GM18519 (cell line): ENCODE data around the gene NAA80.

ENCODE experiments used
- ATAC-seq: cut with Tn5 transposase; IDR thresholded peaks from one replicate; pipeline ENCODE4 v1.9.1; 2021; ENCODE audit warnings: mild to moderate bottlenecking, moderate library complexity; ENCODE audit not compliant: unreplicated experiment, low FRiP score

The NAA80 gene

DNA sequence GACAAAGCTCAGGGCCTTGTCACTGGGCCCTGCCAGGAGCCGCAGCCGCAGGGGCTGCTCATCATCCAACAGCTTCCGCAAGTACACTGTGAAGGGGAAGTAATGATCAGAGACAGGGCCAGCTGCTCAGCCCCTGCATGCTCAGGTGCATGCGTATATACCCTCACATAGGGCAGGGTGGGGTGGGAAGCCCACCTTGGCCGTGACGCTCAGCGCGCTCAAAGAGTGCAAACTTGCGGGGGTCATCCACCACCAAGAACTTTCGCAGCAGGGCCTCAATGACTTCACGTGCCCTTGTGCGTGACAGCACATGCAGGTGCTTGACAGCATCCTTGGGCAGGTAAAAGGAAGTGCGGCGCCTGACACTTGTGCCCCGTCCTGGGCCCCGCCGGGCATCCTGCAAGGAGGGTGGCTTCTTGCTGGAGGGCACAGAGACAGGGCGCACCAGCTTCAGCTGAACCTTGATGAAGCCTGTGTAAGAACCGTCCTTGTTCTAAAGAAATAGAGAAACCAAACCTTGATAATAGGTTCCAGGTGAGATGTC, 32.2 kb upstream of the NAA80 start:
- ATAC-seq: no peak

DNA sequence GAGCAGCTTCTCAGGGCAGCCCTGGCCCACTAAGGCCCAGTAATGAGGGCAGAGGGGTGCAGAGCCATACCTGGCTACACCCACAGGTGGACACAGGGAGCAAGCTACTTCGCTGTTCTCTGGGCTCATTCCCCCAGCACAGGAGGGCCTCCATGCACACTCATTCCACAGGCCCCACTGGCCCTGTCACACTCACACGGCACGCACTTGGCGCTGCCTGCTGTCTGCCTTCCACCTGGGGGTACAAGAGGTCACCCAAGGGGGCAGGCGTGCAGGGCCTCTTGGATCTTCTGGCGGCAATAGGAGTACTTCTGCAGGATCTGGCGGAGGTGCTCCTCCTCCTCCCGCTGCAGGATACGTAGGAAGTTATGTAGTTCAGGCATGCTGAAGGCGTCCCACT, 31.1 kb upstream of the NAA80 start:
- no peak for ATAC-seq

GRCh38 chr3:50327943-50328691, 28.9 kb upstream of the NAA80 start, which contains the start of gene TUSC2:
Gene TUSC2 (minus strand): TSS chr3:50328223. CDS start chr3:50328099, 124 bp downstream.
- peak; percentile 63 for ATAC-seq

DNA sequence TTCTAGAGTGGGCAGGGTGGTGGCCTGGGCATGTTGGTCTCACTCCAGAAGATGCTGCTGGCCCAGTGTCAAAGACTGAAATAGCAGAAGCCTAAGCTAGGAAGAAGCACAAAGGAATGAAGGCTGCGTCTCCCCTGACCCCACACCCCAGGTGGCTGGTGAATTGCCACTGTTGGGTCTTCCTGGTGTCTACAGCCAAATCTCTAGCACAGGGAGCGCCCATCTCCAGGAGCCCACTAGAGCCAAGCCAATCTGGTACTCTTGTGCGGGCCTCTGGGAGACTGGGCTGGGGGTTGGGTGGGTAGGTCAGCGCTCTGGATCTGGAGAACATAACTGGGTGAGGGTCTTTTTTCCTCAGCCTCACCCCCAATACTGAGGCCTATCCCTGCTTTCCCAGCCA, 27.9 kb upstream of the NAA80 start:
- ATAC-seq: no peak

GRCh38 chr3:50326182-50326541, 27.0 kb upstream of the NAA80 start:
- ATAC-seq: no peak

GRCh38 chr3:50325497-50326181, 26.4 kb upstream of the NAA80 start:
- ATAC-seq: no peak

DNA sequence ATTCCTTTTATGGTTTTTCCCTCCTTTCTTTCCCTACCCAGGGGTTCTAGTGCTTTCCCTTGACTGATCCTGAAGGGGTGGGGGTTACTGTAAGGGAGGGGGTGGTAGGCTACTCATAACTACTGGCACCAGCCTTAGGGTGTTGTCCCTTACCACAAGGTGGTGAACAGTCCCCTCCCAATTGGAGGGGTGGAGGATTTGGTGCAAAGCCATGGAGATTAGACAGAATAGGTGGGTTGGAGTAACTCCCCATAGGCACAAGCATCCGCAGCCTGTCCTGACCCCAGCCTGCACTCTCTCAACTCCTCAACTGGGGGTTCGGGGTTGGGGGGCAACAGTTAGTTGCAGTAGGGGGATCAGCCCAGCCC, 25.9 kb upstream of the NAA80 start:
- no peak for ATAC-seq

- no peak for ATAC-seq
Measured at GRCh38 chr3:50324351-50325112, 25.3 kb upstream of the NAA80 start.

DNA sequence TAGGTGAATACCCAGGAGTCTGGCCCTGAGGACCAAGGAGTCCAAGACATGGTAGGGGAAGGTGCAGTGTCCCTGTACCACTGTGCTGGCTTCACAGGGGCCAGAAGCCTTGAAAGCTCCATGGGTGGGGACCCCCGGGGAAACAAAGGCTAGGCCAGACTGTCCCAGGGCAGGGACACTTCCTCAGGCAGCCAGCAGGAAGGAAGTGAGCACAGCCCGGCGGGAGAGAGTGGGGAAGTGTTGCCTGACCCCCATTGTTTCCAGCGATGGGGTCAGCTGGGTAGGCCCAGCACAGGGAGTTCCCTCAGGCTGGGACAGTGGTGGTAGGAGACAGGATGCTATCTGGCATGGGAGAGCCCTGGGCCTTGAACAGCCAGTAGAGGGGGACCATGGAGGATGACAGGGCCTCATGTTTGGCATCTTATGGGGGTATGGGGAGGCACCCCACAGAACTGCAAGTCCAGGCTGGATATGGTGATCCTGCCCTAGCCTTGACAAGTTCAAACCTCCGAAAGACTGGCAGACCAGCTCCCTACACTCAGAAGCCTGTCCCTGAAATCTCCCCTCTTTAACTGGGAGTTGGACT, 24.5 kb upstream of the NAA80 start:
- no peak for ATAC-seq

GRCh38 chr3:50323092-50323600, 23.9 kb upstream of the NAA80 start:
- no peak for ATAC-seq

DNA sequence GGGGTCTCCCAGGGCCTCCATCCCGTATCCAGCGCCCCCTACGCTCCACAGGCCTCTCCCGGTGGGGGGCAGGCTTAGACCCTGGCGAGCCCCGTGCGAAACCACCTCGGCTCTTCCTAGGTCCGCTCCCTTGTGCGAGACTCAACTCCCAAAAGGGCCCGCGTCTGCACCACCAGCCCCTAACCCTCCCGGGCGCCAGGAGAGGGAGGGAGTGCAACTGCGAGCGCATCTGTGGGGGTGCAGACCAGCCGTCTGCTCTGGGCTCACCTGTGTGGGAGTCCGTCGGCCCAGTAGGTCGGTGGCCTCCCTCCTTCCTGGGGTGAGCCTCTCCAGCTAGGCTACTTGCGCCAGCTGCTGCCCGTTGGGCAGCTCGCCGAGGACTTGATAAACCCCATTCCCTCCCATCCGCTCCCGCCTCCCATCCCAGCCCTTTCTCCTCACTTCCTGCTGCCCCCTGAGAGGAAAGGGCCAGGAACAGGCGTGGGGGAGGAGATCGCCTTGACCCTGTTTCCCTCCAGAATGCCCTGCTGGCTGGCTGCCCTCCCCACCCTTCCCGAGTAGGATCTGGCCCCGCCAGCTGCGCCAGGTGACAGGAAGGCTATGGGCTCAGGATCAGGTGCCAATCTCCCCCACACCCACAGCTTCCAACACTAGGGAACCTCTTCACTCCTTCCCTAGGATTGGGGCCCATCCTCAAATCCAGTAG, 23.3 kb upstream of the NAA80 start, which contains the start of gene HYAL2:
HYAL2 (minus strand) TSS at position 360 of the 706 bp plus-strand sequence. CDS start 2,256 bp downstream, outside the sequence.
- ATAC-seq: no peak

- ATAC-seq: no peak
Measured at GRCh38 chr3:50322115-50322385, 22.8 kb upstream of the NAA80 start.

DNA sequence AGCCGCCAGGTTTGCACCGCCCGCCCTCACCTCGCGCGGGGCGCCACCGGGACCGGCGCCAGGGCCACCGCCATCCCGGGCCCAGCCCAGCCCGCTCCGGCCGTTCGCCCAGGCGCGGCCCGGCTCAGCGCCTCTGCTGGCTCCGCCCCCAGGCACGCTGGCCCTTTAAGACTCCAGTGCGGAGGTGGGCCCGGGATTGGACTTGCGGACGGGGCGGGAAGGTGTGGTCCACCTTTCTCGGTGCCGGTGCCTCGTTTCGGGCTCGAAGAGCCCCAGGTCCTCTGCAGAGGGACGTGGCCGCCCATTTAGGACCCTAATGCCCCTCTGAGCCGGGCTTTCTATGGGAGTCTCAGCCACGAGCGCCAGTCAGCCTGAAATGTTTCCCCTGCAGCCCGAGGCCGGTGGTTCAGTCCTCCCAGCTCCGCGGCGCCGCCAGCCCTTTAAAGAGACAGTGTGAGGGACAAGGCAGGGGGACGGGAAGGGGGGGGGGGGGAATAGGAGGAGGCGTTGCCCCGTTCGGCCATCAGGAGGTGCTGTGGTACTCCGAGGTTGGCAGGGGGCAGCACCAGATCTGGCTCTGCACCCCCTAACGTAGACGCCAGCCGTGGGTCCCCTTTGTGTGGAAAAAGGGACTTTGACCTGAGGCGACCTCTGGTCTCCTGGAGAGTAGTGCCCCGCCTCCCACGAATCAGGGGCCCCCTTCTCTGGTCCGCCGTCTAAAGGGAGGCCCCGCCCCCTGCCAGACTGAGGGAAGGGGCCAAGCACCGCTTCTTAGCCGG, 22.3 kb upstream of the NAA80 start:
- no peak for ATAC-seq

DNA sequence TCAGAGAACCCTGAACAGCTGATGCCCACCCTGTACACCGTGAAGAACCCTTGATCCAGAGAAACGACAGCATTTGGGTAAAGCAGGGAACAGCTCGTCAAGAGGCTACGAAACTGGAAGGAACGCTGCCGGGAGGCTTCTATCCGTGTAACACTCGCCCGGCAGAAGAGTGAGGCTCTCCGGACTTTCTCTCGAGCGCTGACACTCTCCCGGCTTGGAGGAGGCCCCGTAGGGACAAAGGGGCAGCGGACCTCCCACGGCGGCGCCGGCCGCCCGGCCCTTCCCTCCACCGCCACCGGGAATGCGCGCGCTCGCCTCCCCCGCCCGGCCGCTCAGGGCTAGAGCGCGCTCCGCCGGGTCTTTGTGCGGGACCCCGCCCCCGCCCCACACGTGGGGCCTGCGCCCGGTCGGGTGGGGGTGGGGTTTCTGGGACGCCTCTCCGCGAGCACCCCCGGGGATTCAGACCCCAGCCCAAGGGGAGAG, 21.7 kb upstream of the NAA80 start:
- ATAC-seq: no peak

GRCh38 chr3:50319894-50320625, 20.9 kb upstream of the NAA80 start:
- ATAC-seq: no peak

DNA sequence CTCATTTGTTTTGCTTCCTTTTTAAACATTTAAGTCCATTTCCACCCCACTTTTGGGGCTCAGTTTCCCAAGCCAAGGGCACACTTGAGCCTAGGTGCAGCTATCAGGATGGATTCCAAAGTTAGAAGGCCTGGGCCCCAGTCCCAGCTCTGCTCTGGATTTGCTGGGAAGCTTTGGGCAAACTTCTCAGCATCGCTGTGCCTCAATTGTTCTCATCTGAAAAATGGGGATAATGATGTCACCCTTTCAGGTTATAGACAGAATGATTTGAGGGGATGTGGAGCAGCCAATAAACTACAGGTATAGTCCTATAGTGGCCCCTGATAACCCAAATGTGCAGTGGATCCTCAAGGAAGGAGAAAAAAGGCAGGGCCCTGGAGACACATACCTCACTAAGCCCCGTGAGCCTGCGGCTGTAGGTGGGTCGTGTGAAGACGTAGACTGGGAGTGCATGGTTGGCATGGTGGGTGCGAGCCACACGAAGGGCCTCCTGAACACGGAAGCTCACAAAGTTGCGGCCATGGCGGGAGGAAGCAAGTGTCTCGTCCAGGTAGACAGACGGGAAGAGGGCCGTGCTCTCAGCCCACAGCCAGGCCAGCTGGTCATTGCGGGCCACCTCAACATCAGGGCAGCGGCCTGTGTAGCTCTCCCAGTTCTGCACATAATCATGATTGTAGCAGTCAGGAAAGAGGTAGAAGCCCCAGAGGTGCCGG, 20.1 kb upstream of the NAA80 start:
- ATAC-seq: no peak

DNA sequence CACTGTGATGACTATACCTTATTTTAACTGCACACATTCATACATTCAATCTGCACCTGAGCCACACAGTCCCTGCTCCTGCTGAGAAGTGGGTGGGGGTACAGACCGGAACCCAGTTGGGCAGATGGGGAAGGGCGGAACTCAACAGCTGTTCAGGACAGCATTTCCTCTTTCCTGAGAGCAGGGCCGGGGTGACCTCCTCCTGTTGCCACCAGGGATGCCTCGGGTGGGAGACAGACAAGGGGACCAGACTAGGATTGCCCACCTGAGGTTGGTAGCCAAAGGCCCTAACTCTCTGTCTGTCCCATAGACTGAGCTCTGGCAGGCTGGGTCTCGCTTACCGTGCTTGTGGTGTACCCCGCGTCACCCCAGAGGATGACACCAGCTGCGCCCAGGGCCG, 19.4 kb upstream of the NAA80 start:
- no peak for ATAC-seq

GRCh38 chr3:50318163-50318562, 19.0 kb upstream of the NAA80 start:
- ATAC-seq: no peak
